GM12878 (cell line): ENCODE data around the gene IHH.
A peak's percentile ranks its signal among the peaks of the same experiment; 100 is the strongest.

Experiments
- EZH2 ChIP-seq: IDR thresholded peaks from 2 replicates; pipeline ENCODE4 v1.6.1; 2012; ENCODE audit warnings: low read depth, mild to moderate bottlenecking, control low read depth, inconsistent platforms, low read length, borderline replicate concordance; ENCODE audit not compliant: control insufficient read depth
- HCFC1 ChIP-seq: fragments of 150-350 bp; IDR thresholded peaks from 2 replicates; pipeline ENCODE4 v1.6.1; 2014; ENCODE audit warnings: low read length
- NRF1 ChIP-seq: conservative IDR thresholded peaks from 2 replicates; pipeline ENCODE4 v1.6.1; 2011; ENCODE audit warnings: mild to moderate bottlenecking, low read depth, low read length, improper control_type of control experiment
- POLR2A ChIP-seq: IDR thresholded peaks from 2 replicates; pipeline ENCODE4 v1.6.1; 2011; ENCODE audit warnings: low read depth, mild to moderate bottlenecking, low read length
- SMAD5 ChIP-seq: IDR thresholded peaks from 2 replicates; pipeline ENCODE4 v1.6.1; 2016; ENCODE audit warnings: antibody characterized with exemption, low read depth
- TAF1 ChIP-seq: IDR thresholded peaks from 2 replicates; pipeline ENCODE4 v1.6.1; 2011; ENCODE audit warnings: mild to moderate bottlenecking, low read depth, low read length, borderline replicate concordance
- YY1 ChIP-seq: IDR thresholded peaks from 2 replicates; pipeline ENCODE4 v1.6.1; 2011; ENCODE audit warnings: low read depth, mild to moderate bottlenecking, low read length
- TF ChIP-seq, protein P1 (sequence below), 3 experiments: IDR thresholded peaks in 2 of 3; conservative IDR thresholded peaks in 1 of 3; 2 replicates each; pipeline ENCODE4 v1.5.1; 2011; ENCODE audit warnings: low read depth in 3 of 3, low read length in 3 of 3, mild to moderate bottlenecking in 3 of 3, control low read depth in 2 of 3, moderate library complexity in 2 of 3, inconsistent platforms in 1 of 3, mixed read lengths in 1 of 3; ENCODE audit not compliant: control insufficient read depth in 2 of 3, insufficient read depth in 1 of 3; ENCODE audit errors: extremely low read depth in 1 of 3
- TF ChIP-seq, protein P2 (sequence below): IDR thresholded peaks from 2 replicates; pipeline ENCODE4 v1.6.1; 2012; ENCODE audit warnings: low read length, inconsistent platforms
- TF ChIP-seq, protein P3 (sequence below): IDR thresholded peaks from 2 replicates; pipeline ENCODE4 v1.6.1; 2012; ENCODE audit warnings: low read depth, low read length, improper control_type of control experiment

DNA sequence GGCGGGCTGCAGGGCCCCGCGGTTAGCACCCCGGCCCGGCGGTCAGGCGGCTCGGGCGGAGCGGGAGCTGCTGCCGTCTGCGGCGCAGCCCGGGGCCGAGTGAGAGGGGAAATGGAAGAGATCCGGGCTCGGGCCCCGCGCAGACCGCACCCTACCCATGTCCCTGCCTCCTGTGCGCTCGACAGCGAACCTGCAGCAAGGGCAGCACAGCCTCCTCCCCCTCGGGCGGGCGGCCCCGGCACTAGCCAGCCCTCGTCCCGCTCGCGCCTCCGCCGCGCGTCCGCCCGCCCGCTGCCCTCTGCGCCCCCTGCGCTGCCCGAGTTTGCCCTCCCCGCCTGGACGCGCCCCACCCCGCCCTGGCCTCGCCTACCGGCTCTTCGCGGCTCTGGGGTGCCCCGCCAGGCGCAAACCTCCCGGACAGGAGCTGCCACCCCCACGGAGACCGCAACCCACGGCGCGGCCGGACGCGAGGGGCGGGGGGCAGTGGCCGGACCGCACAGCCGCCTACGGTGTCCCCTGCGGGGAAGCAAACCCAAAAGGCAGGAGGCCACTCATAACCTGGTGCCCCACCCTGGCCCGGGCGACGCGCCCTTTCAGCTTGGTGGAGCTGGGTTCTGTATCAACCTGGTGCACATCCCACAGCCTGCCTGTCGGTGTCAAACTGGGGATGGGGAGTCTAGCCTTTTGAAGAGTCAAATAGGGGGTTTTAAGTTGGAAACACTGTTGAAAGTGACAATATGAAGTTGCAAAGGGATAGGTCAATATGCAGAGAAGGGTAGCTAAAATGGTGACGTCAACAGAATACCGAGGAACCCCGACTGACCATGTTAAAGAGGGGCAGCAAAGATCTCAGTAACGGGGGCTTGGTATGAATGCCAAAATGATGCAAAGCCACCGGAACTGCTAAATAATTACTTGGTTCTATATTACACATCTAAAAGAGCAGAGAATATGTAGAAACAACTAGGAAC is at the start of gene IHH:
- TF ChIP-seq, protein P1, sequence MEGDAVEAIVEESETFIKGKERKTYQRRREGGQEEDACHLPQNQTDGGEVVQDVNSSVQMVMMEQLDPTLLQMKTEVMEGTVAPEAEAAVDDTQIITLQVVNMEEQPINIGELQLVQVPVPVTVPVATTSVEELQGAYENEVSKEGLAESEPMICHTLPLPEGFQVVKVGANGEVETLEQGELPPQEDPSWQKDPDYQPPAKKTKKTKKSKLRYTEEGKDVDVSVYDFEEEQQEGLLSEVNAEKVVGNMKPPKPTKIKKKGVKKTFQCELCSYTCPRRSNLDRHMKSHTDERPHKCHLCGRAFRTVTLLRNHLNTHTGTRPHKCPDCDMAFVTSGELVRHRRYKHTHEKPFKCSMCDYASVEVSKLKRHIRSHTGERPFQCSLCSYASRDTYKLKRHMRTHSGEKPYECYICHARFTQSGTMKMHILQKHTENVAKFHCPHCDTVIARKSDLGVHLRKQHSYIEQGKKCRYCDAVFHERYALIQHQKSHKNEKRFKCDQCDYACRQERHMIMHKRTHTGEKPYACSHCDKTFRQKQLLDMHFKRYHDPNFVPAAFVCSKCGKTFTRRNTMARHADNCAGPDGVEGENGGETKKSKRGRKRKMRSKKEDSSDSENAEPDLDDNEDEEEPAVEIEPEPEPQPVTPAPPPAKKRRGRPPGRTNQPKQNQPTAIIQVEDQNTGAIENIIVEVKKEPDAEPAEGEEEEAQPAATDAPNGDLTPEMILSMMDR (IDR thresholded peaks at IDR 0.05 in 2 of 3, conservative IDR thresholded peaks at IDR 0.05 in 1 of 3; ENCODE audit: control insufficient read depth in 2 of 3, extremely low read depth in 1 of 3, insufficient read depth in 1 of 3, low read depth in 3 of 3, low read length in 3 of 3) = no peak
- TF ChIP-seq YY1 (no peak), SMAD5 (no peak), POLR2A (no peak), TAF1 (no peak), HCFC1 (no peak), EZH2 (0 out of 2 replicates have a peak, but pooled peaks have one; percentile 23), NRF1 (no peak)
- TF ChIP-seq, protein P2, sequence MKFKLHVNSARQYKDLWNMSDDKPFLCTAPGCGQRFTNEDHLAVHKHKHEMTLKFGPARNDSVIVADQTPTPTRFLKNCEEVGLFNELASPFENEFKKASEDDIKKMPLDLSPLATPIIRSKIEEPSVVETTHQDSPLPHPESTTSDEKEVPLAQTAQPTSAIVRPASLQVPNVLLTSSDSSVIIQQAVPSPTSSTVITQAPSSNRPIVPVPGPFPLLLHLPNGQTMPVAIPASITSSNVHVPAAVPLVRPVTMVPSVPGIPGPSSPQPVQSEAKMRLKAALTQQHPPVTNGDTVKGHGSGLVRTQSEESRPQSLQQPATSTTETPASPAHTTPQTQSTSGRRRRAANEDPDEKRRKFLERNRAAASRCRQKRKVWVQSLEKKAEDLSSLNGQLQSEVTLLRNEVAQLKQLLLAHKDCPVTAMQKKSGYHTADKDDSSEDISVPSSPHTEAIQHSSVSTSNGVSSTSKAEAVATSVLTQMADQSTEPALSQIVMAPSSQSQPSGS = no peak
- TF ChIP-seq, protein P3, sequence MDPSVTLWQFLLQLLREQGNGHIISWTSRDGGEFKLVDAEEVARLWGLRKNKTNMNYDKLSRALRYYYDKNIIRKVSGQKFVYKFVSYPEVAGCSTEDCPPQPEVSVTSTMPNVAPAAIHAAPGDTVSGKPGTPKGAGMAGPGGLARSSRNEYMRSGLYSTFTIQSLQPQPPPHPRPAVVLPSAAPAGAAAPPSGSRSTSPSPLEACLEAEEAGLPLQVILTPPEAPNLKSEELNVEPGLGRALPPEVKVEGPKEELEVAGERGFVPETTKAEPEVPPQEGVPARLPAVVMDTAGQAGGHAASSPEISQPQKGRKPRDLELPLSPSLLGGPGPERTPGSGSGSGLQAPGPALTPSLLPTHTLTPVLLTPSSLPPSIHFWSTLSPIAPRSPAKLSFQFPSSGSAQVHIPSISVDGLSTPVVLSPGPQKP = no peak
